GM23248 (cell line): Measurements from ENCODE around the gene PDXDC1.

Experiments used
- EZH2 ChIP-seq: fragments of 200-600 bp; sonication (generic); IDR thresholded peaks from 2 replicates; pipeline ENCODE4 v1.6.1; 2018; ENCODE audit warnings: antibody characterized with exemption, mild to moderate bottlenecking; ENCODE audit not compliant: insufficient read depth, poor library complexity, severe bottlenecking
- EZH2phosphoT487 ChIP-seq: fragments of 200-600 bp; sonication (generic); IDR thresholded peaks from 2 replicates; pipeline ENCODE4 v1.6.1; 2018; ENCODE audit warnings: antibody characterized with exemption, moderate library complexity, mild to moderate bottlenecking, low read depth; ENCODE audit not compliant: insufficient read depth

GRCh38 chr16:15037745-15038144 lies 62.9 kb downstream of the PDXDC1 start:
- TF ChIP-seq EZH2 (no peak), EZH2phosphoT487 (no peak)
